ENCODE data around the gene MCCD1.

Gene MCCD1

GRCh38 chr6:31543639-31544038, 14.9 kb downstream of the MCCD1 start:
- no peak for DNase-seq (ENCODE audit: low read depth)

- no peak for DNase-seq (ENCODE audit: low read depth)
These were observed 15.9 kb downstream of the MCCD1 start for GRCh38 chr6:31544676-31545075.

GRCh38 chr6:31545291-31545690, 16.5 kb downstream of the MCCD1 start:
- DNase-seq (ENCODE audit: low read depth): no peak

GRCh38 chr6:31546339-31546957, 17.7 kb downstream of the MCCD1 start, which contains the start of gene ATP6V1G2:
TSS of gene ATP6V1G2 (minus strand) at chr6:31546608. CDS start at chr6:31546559, 49 bp downstream.
- DNase-seq (ENCODE audit: low read depth): peak; percentile 66

- DNase-seq (ENCODE audit: low read depth): peak; percentile 81
These were observed 18.4 kb downstream of the MCCD1 start, which contains the start of gene NFKBIL1 for GRCh38 chr6:31546958-31547726. TSS of gene NFKBIL1 (plus strand) at chr6:31547608. CDS start at chr6:31547695, 87 bp downstream.

GRCh38 chr6:31547727-31548543, 19.2 kb downstream of the MCCD1 start:
- DNase-seq (ENCODE audit: low read depth): no peak

GRCh38 chr6:31548544-31548873, 19.7 kb downstream of the MCCD1 start:
- DNase-seq (ENCODE audit: low read depth): no peak

- DNase-seq (ENCODE audit: low read depth): peak; percentile 42
These were observed 22.6 kb downstream of the MCCD1 start for GRCh38 chr6:31551371-31551770.

- no peak for DNase-seq (ENCODE audit: low read depth)
These were observed 27.5 kb downstream of the MCCD1 start for GRCh38 chr6:31556307-31556706.

- no peak for DNase-seq (ENCODE audit: low read depth)
These were observed 28.9 kb downstream of the MCCD1 start for GRCh38 chr6:31557443-31558317.

- DNase-seq (ENCODE audit: low read depth): no peak
These were observed 29.5 kb downstream of the MCCD1 start for GRCh38 chr6:31558318-31558625.

- peak; percentile 45 for DNase-seq (ENCODE audit: low read depth)
These were observed 30.1 kb downstream of the MCCD1 start for GRCh38 chr6:31558631-31559500.

GRCh38 chr6:31559606-31559957, 30.8 kb downstream of the MCCD1 start:
- no peak for DNase-seq (ENCODE audit: low read depth)

- no peak for DNase-seq (ENCODE audit: low read depth)
These were observed 31.4 kb downstream of the MCCD1 start for GRCh38 chr6:31559958-31560696.

GRCh38 chr6:31560697-31561058, 31.9 kb downstream of the MCCD1 start:
- no peak for DNase-seq (ENCODE audit: low read depth)

- no peak for DNase-seq (ENCODE audit: low read depth)
These were observed 39.0 kb downstream of the MCCD1 start for GRCh38 chr6:31567531-31568370.

GRCh38 chr6:31568537-31568961, 39.8 kb downstream of the MCCD1 start:
- no peak for DNase-seq (ENCODE audit: low read depth)

GRCh38 chr6:31569861-31570536, 41.2 kb downstream of the MCCD1 start:
- DNase-seq (ENCODE audit: low read depth): no peak

Data from stimulated activated CD8-positive, alpha-beta memory T cell treated with anti-CD3 and anti-CD28 coated beads, Interleukin-12 subunit alpha, Interleukin-12 subunit beta, amount 100 ng/mL, for 1 hour (primary cell).